MCF 10A (cell line): ENCODE results near the gene KRT222. TPM values are rescaled to one million over a fixed set of nuclear protein-coding genes. Genes with fewer than 3 reads are reported as not detected.

Experiments used
- BruUV-seq: library from RNA; stranded (reverse); fragments of 400-500 nt; replicated peaks from 2 replicates; lab custom pipeline; 2021; lab: Mats Ljungman, UMichigan
- CTCF ChIA-PET: fragments of 300-600 bp; sonication (Branson Sonifier 250); formaldehyde crosslinking; extraction: SDS; loops from one replicate; lab custom pipeline; 2021; ENCODE audit warnings: antibody characterized with exemption, inconsistent platforms; lab: Yijun Ruan, JAX
- POLR2A ChIA-PET: fragments of 300-600, 350-650 bp; sonication (Branson Sonifier 250); formaldehyde crosslinking; extraction: SDS; loops from one replicate; lab custom pipeline; 2020; ENCODE audit warnings: antibody characterized with exemption, inconsistent platforms; lab: Yijun Ruan, JAX
- DNase-seq: peaks from one replicate; pipeline ENCODE4 v3.0.0-alpha.2; 2018; ENCODE audit not compliant: unreplicated experiment
- H3K27ac Mint-ChIP-seq: one replicate; pipeline ENCODE4 v1.8.0; 2022; ENCODE audit warnings: mild to moderate bottlenecking, low read depth, mixed read lengths; ENCODE audit not compliant: unreplicated experiment
- H3K27me3 Mint-ChIP-seq: one replicate; pipeline ENCODE4 v1.8.0; 2022; ENCODE audit warnings: mixed read lengths; ENCODE audit not compliant: insufficient read depth, unreplicated experiment
- H3K36me3 Mint-ChIP-seq: one replicate; pipeline ENCODE4 v1.8.0; 2022; ENCODE audit warnings: mild to moderate bottlenecking, moderate library complexity, mixed read lengths; ENCODE audit not compliant: insufficient read depth, unreplicated experiment
- H3K4me1 Mint-ChIP-seq: one replicate; pipeline ENCODE4 v1.8.0; 2022; ENCODE audit warnings: mixed read lengths; ENCODE audit not compliant: insufficient read depth, unreplicated experiment
- H3K4me3 Mint-ChIP-seq: one replicate; pipeline ENCODE4 v1.8.0; 2022; ENCODE audit warnings: mild to moderate bottlenecking, moderate library complexity, mixed read lengths; ENCODE audit not compliant: unreplicated experiment
- H3K9me3 Mint-ChIP-seq: one replicate; pipeline ENCODE4 v1.8.0; 2022; ENCODE audit warnings: mixed read lengths; ENCODE audit not compliant: unreplicated experiment
- intact Hi-C: fragments of 100-400 bp; cut with micrococcal nuclease; formaldehyde crosslinking; loops from 2 replicates; pipeline ENCODE4 v1.14.1; 2022
- total RNA-seq: library from RNA; stranded (reverse); gene quantifications from 2 replicates; pipeline ENCODE4 v1.2.3, GENCODE V29; 2022
- TF ChIP-seq, protein P1 (sequence below): fragments of 200-600 bp; IDR thresholded peaks from one replicate; pipeline ENCODE4 v1.8.0; 2022; ENCODE audit warnings: antibody characterized with exemption, mild to moderate bottlenecking; ENCODE audit not compliant: unreplicated experiment

The KRT222 gene
- total RNA-seq, 1 experiment from 2014 or later = 0.49 TPM

DNA sequence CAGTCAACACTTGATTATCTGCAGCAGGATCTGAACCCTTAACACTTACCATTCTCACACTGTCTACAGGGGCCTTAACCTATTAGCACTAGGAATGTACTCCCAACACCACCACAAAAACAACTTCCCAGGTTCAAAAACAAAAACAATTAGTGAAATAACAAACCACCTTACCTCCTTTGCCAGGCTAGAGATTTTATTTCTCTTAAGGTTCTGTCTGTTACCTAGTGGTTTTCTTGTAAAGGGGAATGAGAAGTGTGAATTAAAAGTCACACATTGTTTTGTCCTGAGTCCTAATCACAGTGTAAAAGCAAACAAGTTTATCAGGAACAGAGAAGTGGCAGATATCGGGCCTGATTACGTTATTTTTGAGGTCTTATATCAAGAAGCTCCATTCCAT lies 27.0 kb downstream of the KRT222 start:
- H3K4me3 Mint-ChIP-seq = no peak overlapping the region
- H3K27ac Mint-ChIP-seq = no peak overlapping the region
- ChIA-PET POLR2A (interaction anchor here (1.1 kb wide), 1 partner anchor 9 kb away, joined by 3 read pairs; no protein-coding TSS in a partner anchor), CTCF (interaction anchor here (0.6 kb wide), 1 partner anchor 16 kb away, joined by 3 read pairs; no protein-coding TSS in a partner anchor)
- TF ChIP-seq, protein P1, sequence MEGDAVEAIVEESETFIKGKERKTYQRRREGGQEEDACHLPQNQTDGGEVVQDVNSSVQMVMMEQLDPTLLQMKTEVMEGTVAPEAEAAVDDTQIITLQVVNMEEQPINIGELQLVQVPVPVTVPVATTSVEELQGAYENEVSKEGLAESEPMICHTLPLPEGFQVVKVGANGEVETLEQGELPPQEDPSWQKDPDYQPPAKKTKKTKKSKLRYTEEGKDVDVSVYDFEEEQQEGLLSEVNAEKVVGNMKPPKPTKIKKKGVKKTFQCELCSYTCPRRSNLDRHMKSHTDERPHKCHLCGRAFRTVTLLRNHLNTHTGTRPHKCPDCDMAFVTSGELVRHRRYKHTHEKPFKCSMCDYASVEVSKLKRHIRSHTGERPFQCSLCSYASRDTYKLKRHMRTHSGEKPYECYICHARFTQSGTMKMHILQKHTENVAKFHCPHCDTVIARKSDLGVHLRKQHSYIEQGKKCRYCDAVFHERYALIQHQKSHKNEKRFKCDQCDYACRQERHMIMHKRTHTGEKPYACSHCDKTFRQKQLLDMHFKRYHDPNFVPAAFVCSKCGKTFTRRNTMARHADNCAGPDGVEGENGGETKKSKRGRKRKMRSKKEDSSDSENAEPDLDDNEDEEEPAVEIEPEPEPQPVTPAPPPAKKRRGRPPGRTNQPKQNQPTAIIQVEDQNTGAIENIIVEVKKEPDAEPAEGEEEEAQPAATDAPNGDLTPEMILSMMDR = no peak
- no TSS peak for BruUV-seq
- intact Hi-C loops = no loop called here
- no peaks in the 10 kb centered on the region for H3K27me3 Mint-ChIP-seq
- no peaks in the 10 kb centered on the region for H3K9me3 Mint-ChIP-seq
- H3K4me1 Mint-ChIP-seq = peaks cover 21% of the 10 kb centered on the region
- DNase-seq = no peak
- H3K36me3 Mint-ChIP-seq = peaks cover 99% of the 10 kb centered on the region

DNA sequence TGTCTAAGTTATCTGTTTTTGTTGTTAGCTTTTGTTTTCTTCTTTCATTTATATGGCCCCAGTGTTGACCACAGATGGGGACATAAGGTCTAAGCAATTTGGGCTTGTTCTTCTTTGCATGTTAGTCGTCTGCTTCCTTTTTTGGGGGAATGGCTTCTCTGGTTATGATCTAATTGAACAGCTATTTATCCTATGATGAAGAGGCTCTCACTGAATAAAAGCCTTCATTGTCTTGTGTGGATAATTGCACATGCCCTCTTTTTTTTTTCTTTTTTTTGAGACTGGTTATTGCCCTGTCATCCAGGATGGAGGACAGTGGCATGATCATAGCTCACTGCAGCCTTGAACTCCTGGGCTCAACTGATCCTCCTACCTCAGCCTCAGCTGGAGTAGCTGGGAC lies 31.1 kb downstream of the KRT222 start:
- CTCF ChIA-PET = interaction anchor here (0.6 to 1.5 kb wide), 8 partner anchors 9 to 1062 kb away, joined by 3 to 6 read pairs (median 4); no protein-coding TSS in a partner anchor
- Mint-ChIP-seq H3K4me1 (peaks cover 3% of the 10 kb centered on the region), H3K27ac (no peak overlapping the region), H3K36me3 (peaks cover 99% of the 10 kb centered on the region), H3K9me3 (no peaks in the 10 kb centered on the region), H3K27me3 (no peaks in the 10 kb centered on the region), H3K4me3 (no peak overlapping the region)
- no TSS peak for BruUV-seq
- TF ChIP-seq, protein P1 = no peak
- no peak for DNase-seq
- POLR2A ChIA-PET = interaction anchor here (0.7 to 3.3 kb wide), 4 partner anchors 9 to 596 kb away, joined by 4 to 33 read pairs (median 4); partner anchors contain the start of gene SMARCE1
- intact Hi-C loops = no loop called here

DNA sequence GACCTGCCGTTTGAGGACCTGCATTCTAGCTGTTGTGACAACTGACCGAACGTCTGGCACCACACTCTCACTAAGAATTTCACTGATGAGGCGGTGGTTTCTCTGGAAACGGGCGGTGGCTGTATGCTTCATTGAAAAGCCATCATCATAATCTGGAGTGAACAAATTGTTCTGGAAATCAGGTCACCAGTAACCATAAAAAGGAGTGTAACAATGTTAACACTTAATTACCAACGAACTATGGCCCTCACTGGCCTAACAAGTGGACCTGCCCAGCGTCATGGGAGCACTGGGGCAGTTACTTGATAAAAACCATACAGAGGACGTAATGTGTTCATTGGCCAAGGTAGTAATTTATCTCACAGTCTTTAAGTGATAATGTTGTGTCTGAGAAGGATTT lies 32.8 kb downstream of the KRT222 start:
- no peaks in the 10 kb centered on the region for H3K4me1 Mint-ChIP-seq
- TF ChIP-seq, protein P1 = no peak
- ChIA-PET CTCF (interaction anchor here (0.6 to 2.3 kb wide), 2 partner anchors 13 to 916 kb away, joined by 3 to 11 read pairs; no protein-coding TSS in a partner anchor), POLR2A (no interaction called here)
- DNase-seq = no peak
- BruUV-seq = no TSS peak
- H3K36me3 Mint-ChIP-seq = peaks cover 90% of the 10 kb centered on the region
- no peaks in the 10 kb centered on the region for H3K9me3 Mint-ChIP-seq
- H3K4me3 Mint-ChIP-seq = no peak overlapping the region
- no peaks in the 10 kb centered on the region for H3K27me3 Mint-ChIP-seq
- intact Hi-C loops = no loop called here
- no peak overlapping the region for H3K27ac Mint-ChIP-seq

DNA sequence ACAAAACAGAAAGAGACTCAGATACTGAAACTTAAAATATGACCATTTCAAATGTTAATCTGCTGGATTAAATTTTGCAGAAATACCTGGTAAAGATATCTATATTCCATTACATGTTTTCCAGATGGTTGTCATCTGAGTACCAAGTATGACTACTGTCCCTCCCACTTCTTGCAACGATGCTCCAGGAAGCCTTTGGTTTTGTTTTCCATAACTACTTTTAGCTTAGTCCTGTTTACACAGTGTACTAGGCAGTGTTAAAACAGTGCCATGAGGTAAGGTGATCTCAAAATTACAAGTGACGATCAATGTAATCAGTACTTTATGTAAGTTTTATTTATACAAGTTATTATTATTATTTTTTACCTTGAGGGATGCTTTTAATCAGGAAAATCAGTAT lies 35.1 kb downstream of the KRT222 start:
- Mint-ChIP-seq H3K4me1 (no peaks in the 10 kb centered on the region), H3K36me3 (peaks cover 66% of the 10 kb centered on the region), H3K9me3 (no peaks in the 10 kb centered on the region), H3K4me3 (no peak overlapping the region), H3K27me3 (no peaks in the 10 kb centered on the region), H3K27ac (no peak overlapping the region)
- intact Hi-C loops = loop anchor here (10.0 kb wide), 2 partner anchors 275 to 695 kb away; no protein-coding TSS in a partner anchor
- ChIA-PET CTCF (interaction anchor here (0.6 to 2.2 kb wide), 3 partner anchors 13 to 67 kb away, joined by 3 to 9 read pairs (median 3); no protein-coding TSS in a partner anchor), POLR2A (interaction anchor here (0.6 to 1.3 kb wide), 2 partner anchors 17 to 593 kb away, joined by 3 to 8 read pairs; partner anchors contain the start of gene SMARCE1)
- DNase-seq = no peak
- no TSS peak for BruUV-seq
- TF ChIP-seq, protein P1 = no peak
